IMR-90 (cell line): ENCODE measurements around the gene NPLOC4. TPM values are rescaled to one million over a fixed set of nuclear protein-coding genes. Genes with fewer than 3 reads are reported as not detected.

Experiments
- ATAC-seq: fragments of 200-7000 bp; cut with Tn5 transposase; 2 replicates; pipeline ENCODE4 v1.9.1; 2020; ENCODE audit warnings: low read depth, mild to moderate bottlenecking, moderate library complexity
- BruUV-seq: library from RNA; stranded (reverse); fragments of 400-500 nt; replicated peaks from 2 replicates; lab custom pipeline; 2021; lab: Mats Ljungman, UMichigan
- CTCF ChIA-PET: fragments of 300-600 bp; formaldehyde crosslinking; extraction: SDS; loops from one replicate; lab custom pipeline; 2021; ENCODE audit warnings: antibody characterized with exemption; lab: Yijun Ruan, JAX
- POLR2A ChIA-PET: fragments of 300-600 bp; sonication (Branson Sonifier 250); formaldehyde crosslinking; loops from one replicate; lab custom pipeline; 2022; ENCODE audit warnings: antibody characterized with exemption; ENCODE audit not compliant: unreplicated experiment; lab: Charles Lee
- DNase-seq: peaks from one replicate; pipeline ENCODE4 v3.0.0; 2013
- H2AFZ ChIP-seq: replicated peaks from 2 replicates; pipeline ENCODE3; 2013; ENCODE audit warnings: low read length, mild to moderate bottlenecking; ENCODE audit not compliant: poor library complexity
- H2AK5ac ChIP-seq: 2 replicates; pipeline ENCODE4 v1.6.1; 2013; ENCODE audit warnings: low read depth, low read length, inconsistent platforms
- H2AK9ac ChIP-seq: replicated peaks from 2 replicates; pipeline ENCODE3; 2013; ENCODE audit warnings: mild to moderate bottlenecking, low read depth, low read length, moderate library complexity; ENCODE audit not compliant: poor library complexity
- H2BK120ac ChIP-seq: 2 replicates; pipeline ENCODE4 v1.6.1; 2013; ENCODE audit warnings: low read depth, low read length, inconsistent platforms
- H2BK15ac ChIP-seq: 3 replicates; pipeline ENCODE4 v1.6.1; 2013; ENCODE audit warnings: low read depth, low read length, inconsistent platforms
- H2BK20ac ChIP-seq: 2 replicates; pipeline ENCODE4 v1.6.1; 2013; ENCODE audit warnings: low read depth, mild to moderate bottlenecking, inconsistent platforms, low read length, moderate library complexity
- H2BK5ac ChIP-seq: 2 replicates; pipeline ENCODE4 v1.6.1; 2013; ENCODE audit warnings: mild to moderate bottlenecking, low read depth, low read length, inconsistent platforms; ENCODE audit not compliant: poor library complexity, severe bottlenecking
- H3K14ac ChIP-seq: replicated peaks from 2 replicates; pipeline ENCODE4 v1.6.1; 2013; ENCODE audit warnings: low read depth, low read length, inconsistent platforms
- H3K18ac ChIP-seq: 2 replicates; pipeline ENCODE4 v1.6.1; 2013; ENCODE audit warnings: low read depth, low read length, control low read depth
- H3K23ac ChIP-seq: 2 replicates; pipeline ENCODE4 v1.6.1; 2013; ENCODE audit warnings: low read depth, low read length, inconsistent platforms
- H3K27ac ChIP-seq: 2 replicates; pipeline ENCODE4 v1.5.1; 2013; ENCODE audit warnings: mild to moderate bottlenecking, control low read depth, low read length; ENCODE audit not compliant: insufficient read depth
- H3K27me3 ChIP-seq: 2 replicates; pipeline ENCODE4 v1.6.1; 2013; ENCODE audit warnings: low read length; ENCODE audit not compliant: control insufficient read depth, insufficient read depth
- H3K36me3 ChIP-seq: 2 replicates; pipeline ENCODE4 v1.6.1; 2013; ENCODE audit warnings: low read length, mixed read lengths; ENCODE audit not compliant: control insufficient read depth, insufficient read depth
- H3K4ac ChIP-seq: 2 replicates; pipeline ENCODE4 v1.6.1; 2013; ENCODE audit warnings: low read depth, low read length, inconsistent platforms
- H3K4me1 ChIP-seq: 2 replicates; pipeline ENCODE4 v1.6.1; 2013; ENCODE audit warnings: low read length, mixed read lengths; ENCODE audit not compliant: control insufficient read depth, insufficient read depth
- H3K4me2 ChIP-seq: 2 replicates; pipeline ENCODE4 v1.6.1; 2013; ENCODE audit warnings: low read depth, mild to moderate bottlenecking, control low read depth, low read length, moderate library complexity
- H3K4me3 ChIP-seq: 2 replicates; pipeline ENCODE4 v1.5.1; 2013; ENCODE audit warnings: low read depth, mild to moderate bottlenecking, control low read depth, low read length, moderate library complexity; ENCODE audit not compliant: insufficient read depth
- H3K56ac ChIP-seq: 2 replicates; pipeline ENCODE4 v1.6.1; 2013; ENCODE audit warnings: low read length, inconsistent platforms; ENCODE audit not compliant: insufficient read depth; ENCODE audit errors: extremely low read depth
- H3K79me1 ChIP-seq, 2 experiments: 2 replicates each; pipeline ENCODE4 v1.6.1; 2013; ENCODE audit warnings: low read length in 2 of 2, inconsistent platforms in 1 of 2, low read depth in 1 of 2
- H3K9ac ChIP-seq: 2 replicates; pipeline ENCODE4 v1.6.1; 2013; ENCODE audit warnings: low read depth, low read length, control low read depth
- H3K9me1 ChIP-seq: 2 replicates; pipeline ENCODE4 v1.6.1; 2013; ENCODE audit warnings: low read length, inconsistent platforms; ENCODE audit not compliant: insufficient read depth
- H3K9me3 ChIP-seq: 2 replicates; pipeline ENCODE4 v1.6.1; 2013; ENCODE audit warnings: low read length; ENCODE audit not compliant: control insufficient read depth, insufficient read depth
- H4K20me1 ChIP-seq: 2 replicates; pipeline ENCODE4 v1.6.1; 2013; ENCODE audit warnings: low read length, inconsistent platforms; ENCODE audit not compliant: insufficient read depth
- H4K5ac ChIP-seq: 2 replicates; pipeline ENCODE4 v1.6.1; 2013; ENCODE audit warnings: mild to moderate bottlenecking, low read depth, low read length, control low read depth
- H4K8ac ChIP-seq, 2 experiments: 2 replicates each; pipeline ENCODE4 v1.6.1; 2013; ENCODE audit warnings: low read depth in 2 of 2, low read length in 2 of 2, control low read depth in 1 of 2, inconsistent platforms in 1 of 2
- H4K91ac ChIP-seq: 2 replicates; pipeline ENCODE4 v1.6.1; 2013; ENCODE audit warnings: low read depth, low read length, inconsistent platforms; ENCODE audit not compliant: insufficient read depth
- BHLHE40 ChIP-seq: fragments of 150-350 bp; IDR thresholded peaks from 2 replicates; pipeline ENCODE4 v1.6.1; 2016; ENCODE audit warnings: mild to moderate bottlenecking, low read depth, low read length
- CEBPB ChIP-seq: IDR thresholded peaks from 2 replicates; pipeline ENCODE4 v1.6.1; 2012; ENCODE audit warnings: low read depth, low read length, improper control_type of control experiment
- CHD1 ChIP-seq: IDR thresholded peaks from 2 replicates; pipeline ENCODE4 v1.6.1; 2012; ENCODE audit warnings: low read depth, low read length, improper control_type of control experiment
- FOS ChIP-seq: fragments of 150-350 bp; IDR thresholded peaks from 2 replicates; pipeline ENCODE4 v1.6.1; 2016; ENCODE audit warnings: low read depth, low read length
- MAFK ChIP-seq: IDR thresholded peaks from 2 replicates; pipeline ENCODE4 v1.6.1; 2012; ENCODE audit warnings: low read depth, low read length, improper control_type of control experiment
- MAZ ChIP-seq: IDR thresholded peaks from 2 replicates; pipeline ENCODE4 v1.6.1; 2012; ENCODE audit warnings: low read depth, mild to moderate bottlenecking, low read length, improper control_type of control experiment, moderate library complexity, borderline replicate concordance
- MXI1 ChIP-seq: IDR thresholded peaks from 2 replicates; pipeline ENCODE4 v1.6.1; 2012; ENCODE audit warnings: low read depth, mild to moderate bottlenecking, low read length, moderate library complexity, borderline replicate concordance
- NFE2L2 ChIP-seq: fragments of 150-350 bp; IDR thresholded peaks from 2 replicates; pipeline ENCODE4 v1.6.1; 2016; ENCODE audit warnings: low read depth, mild to moderate bottlenecking, low read length
- POLR2A ChIP-seq: IDR thresholded peaks from 2 replicates; pipeline ENCODE4 v1.6.1; 2012; ENCODE audit warnings: mild to moderate bottlenecking, low read depth, low read length
- RAD21 ChIP-seq: IDR thresholded peaks from 2 replicates; pipeline ENCODE4 v1.6.1; 2012; ENCODE audit warnings: low read length, improper control_type of control experiment
- RCOR1 ChIP-seq: IDR thresholded peaks from 2 replicates; pipeline ENCODE4 v1.6.1; 2012; ENCODE audit warnings: mild to moderate bottlenecking, low read length, improper control_type of control experiment; ENCODE audit not compliant: insufficient replicate concordance
- RFX5 ChIP-seq: IDR thresholded peaks from 2 replicates; pipeline ENCODE4 v1.8.0; 2012; ENCODE audit warnings: low read depth, mild to moderate bottlenecking, low read length, moderate library complexity
- SMC3 ChIP-seq: fragments of 150-350 bp; IDR thresholded peaks from 2 replicates; pipeline ENCODE4 v1.6.1; 2016; ENCODE audit warnings: low read depth, mild to moderate bottlenecking, antibody characterized with exemption, low read length, moderate library complexity
- WGBS, 2 experiments: methylation state at CpG; one replicate each; pipeline versions ENCODE4 v1.1.5 to v1.1.7; 2013; ENCODE audit warnings: missing lambda C conversion rate in 2 of 2; ENCODE audit not compliant: insufficient read length in 1 of 2; ENCODE audit errors: extremely low coverage in 2 of 2; 5-methylcytosine and 5-hydroxymethylcytosine counted together
- dilution Hi-C: fragments of 300-500 bp; cut with HindIII; formaldehyde crosslinking; loops from one replicate; pipeline ENCODE4 v1.14.3; 2018; ENCODE audit warnings: low sequenced_read_pairs; ENCODE audit not compliant: unreplicated experiment
- in situ Hi-C: fragments of 300-500 bp; cut with MboI; formaldehyde crosslinking; loops from 3 replicates; pipeline ENCODE4 v1.14.3; 2019; ENCODE audit warnings: low sequenced_read_pairs, inconsistent platforms, mixed read lengths
- intact Hi-C: fragments of 100-400 bp; cut with micrococcal nuclease; formaldehyde crosslinking; loops from 2 replicates; pipeline ENCODE4 v1.10.0; 2022
- polyA plus RNA-seq, 3 experiments: library from polyadenylated mRNA; depleted of rRNA; stranded (reverse); fragments of >200 nt; gene quantifications; 2 replicates each; pipeline ENCODE4 v1.2.3, GENCODE V29; 2012; ENCODE audit warnings: low replicate concordance in 1 of 3
- total RNA-seq: library from RNA; depleted of rRNA; stranded (reverse); fragments of >200 nt; gene quantifications from 2 replicates; pipeline ENCODE4 v1.2.3, GENCODE V29; 2012
- TF ChIP-seq, protein P1 (sequence below): fragments of 150-350 bp; IDR thresholded peaks from 2 replicates; pipeline ENCODE4 v1.6.1; 2016; ENCODE audit warnings: low read depth, mild to moderate bottlenecking, low read length, moderate library complexity, borderline replicate concordance
- TF ChIP-seq, protein P2 (sequence below): conservative IDR thresholded peaks from 2 replicates; pipeline ENCODE4 v1.5.1; 2012; ENCODE audit warnings: mild to moderate bottlenecking, low read depth, low read length, improper control_type of control experiment

The NPLOC4 gene
- total and polyA plus RNA-seq, 2 of the 4 experiments (the other 2 are of a cell fraction) = 70.4 to 78.3 TPM

DNA sequence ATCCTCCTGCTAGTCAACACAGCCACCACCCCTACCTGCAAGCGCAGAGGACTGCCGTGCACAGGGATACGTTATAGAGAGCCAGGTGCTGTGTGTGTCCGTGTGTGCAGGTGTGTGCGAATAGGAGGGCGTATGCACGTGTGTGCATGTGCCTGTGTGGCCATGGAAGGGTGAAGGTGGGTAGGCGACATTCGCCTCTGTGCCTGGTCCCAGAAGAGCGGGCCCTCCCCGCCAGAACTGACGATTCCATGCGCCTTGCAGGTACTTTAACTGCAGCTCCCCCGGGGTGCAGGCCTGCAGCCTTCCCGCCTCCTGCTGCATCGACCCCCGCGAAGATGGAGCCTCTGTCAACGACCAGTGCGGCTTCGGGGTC lies 10.7 kb upstream of the NPLOC4 start:
- Histone ChIP-seq H4K91ac (no peak overlapping the region), H3K79me1 (peaks cover 0 to 1% of the 10 kb centered on the region in 2 experiments; a peak in 1 of 4 replicates), H2BK120ac (no peak overlapping the region), H3K27ac (no peak overlapping the region), H3K4me2 (no peak overlapping the region), H3K23ac (no peak overlapping the region), H3K4ac (no peak overlapping the region), H3K9ac (no peak overlapping the region), H3K27me3 (peaks cover 19% of the 10 kb centered on the region), H2BK20ac (no peak overlapping the region), H3K56ac (no peak overlapping the region), H2BK5ac (no peak overlapping the region), H2AK5ac (no peak overlapping the region), H3K9me1 (peaks cover 12% of the 10 kb centered on the region), H3K4me1 (peaks cover 6% of the 10 kb centered on the region), H3K14ac (no peak overlapping the region), H2BK15ac (no peak overlapping the region), H3K4me3 (no peak overlapping the region), H4K5ac (no peak overlapping the region), H4K20me1 (peaks cover 3% of the 10 kb centered on the region; the same call in 1 of the 2 replicates), H3K18ac (no peak overlapping the region), H3K9me3 (peaks cover 8% of the 10 kb centered on the region; the same call in 1 of the 2 replicates), H2AFZ (peak overlapping the region; percentile 13), H3K36me3 (0 out of 2 replicates have a peak, but pooled peaks cover 2% of the 10 kb centered on the region), H2AK9ac (no peak overlapping the region), H4K8ac (no peak overlapping the region)
- intact Hi-C loops (no loop called here), dilution Hi-C loops (no loop called here), in situ Hi-C loops (no loop called here)
- DNase-seq = no peak
- ChIA-PET POLR2A (no interaction called here), CTCF (no interaction called here)
- no peak for ATAC-seq
- TF ChIP-seq MAZ (no peak), RAD21 (no peak), CEBPB (no peak), CHD1 (no peak), MAFK (no peak), RFX5 (no peak), RCOR1 (no peak), FOS (no peak), NFE2L2 (no peak), MXI1 (no peak), SMC3 (no peak), BHLHE40 (no peak), POLR2A (no peak)
- TF ChIP-seq, protein P1, sequence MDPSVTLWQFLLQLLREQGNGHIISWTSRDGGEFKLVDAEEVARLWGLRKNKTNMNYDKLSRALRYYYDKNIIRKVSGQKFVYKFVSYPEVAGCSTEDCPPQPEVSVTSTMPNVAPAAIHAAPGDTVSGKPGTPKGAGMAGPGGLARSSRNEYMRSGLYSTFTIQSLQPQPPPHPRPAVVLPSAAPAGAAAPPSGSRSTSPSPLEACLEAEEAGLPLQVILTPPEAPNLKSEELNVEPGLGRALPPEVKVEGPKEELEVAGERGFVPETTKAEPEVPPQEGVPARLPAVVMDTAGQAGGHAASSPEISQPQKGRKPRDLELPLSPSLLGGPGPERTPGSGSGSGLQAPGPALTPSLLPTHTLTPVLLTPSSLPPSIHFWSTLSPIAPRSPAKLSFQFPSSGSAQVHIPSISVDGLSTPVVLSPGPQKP = no peak
- TF ChIP-seq, protein P2, sequence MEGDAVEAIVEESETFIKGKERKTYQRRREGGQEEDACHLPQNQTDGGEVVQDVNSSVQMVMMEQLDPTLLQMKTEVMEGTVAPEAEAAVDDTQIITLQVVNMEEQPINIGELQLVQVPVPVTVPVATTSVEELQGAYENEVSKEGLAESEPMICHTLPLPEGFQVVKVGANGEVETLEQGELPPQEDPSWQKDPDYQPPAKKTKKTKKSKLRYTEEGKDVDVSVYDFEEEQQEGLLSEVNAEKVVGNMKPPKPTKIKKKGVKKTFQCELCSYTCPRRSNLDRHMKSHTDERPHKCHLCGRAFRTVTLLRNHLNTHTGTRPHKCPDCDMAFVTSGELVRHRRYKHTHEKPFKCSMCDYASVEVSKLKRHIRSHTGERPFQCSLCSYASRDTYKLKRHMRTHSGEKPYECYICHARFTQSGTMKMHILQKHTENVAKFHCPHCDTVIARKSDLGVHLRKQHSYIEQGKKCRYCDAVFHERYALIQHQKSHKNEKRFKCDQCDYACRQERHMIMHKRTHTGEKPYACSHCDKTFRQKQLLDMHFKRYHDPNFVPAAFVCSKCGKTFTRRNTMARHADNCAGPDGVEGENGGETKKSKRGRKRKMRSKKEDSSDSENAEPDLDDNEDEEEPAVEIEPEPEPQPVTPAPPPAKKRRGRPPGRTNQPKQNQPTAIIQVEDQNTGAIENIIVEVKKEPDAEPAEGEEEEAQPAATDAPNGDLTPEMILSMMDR = no peak
- BruUV-seq = no TSS peak
- WGBS, 2 experiments = 4% methylated on average over 12 of the region's 21 CpGs; no CpG with 5 or more reads in 1 of the 2 experiments
